Ovary (tissue), 3 donors: ENCODE results near the gene KAT6B.

Experiments
- POLR2A ChIP-seq: fragments of 450-650 bp; IDR thresholded peaks from one replicate; pipeline ENCODE4 v1.6.1; 2017; ENCODE audit warnings: antibody characterized with exemption, mild to moderate bottlenecking, moderate library complexity
- TF ChIP-seq, protein P1 (sequence below), 3 donors: fragments of 450-650 bp in 2 of 3; fragments of 200-600 bp in 1 of 3; IDR thresholded peaks; one replicate each; pipeline versions ENCODE4 v1.5.1 to v1.8.0; 2016 to 2022; ENCODE audit warnings: antibody characterized with exemption in 3 of 3, mild to moderate bottlenecking in 1 of 3
- donor health status: DM: no; HTN: no; CAD: no.

- TF ChIP-seq, protein P1, sequence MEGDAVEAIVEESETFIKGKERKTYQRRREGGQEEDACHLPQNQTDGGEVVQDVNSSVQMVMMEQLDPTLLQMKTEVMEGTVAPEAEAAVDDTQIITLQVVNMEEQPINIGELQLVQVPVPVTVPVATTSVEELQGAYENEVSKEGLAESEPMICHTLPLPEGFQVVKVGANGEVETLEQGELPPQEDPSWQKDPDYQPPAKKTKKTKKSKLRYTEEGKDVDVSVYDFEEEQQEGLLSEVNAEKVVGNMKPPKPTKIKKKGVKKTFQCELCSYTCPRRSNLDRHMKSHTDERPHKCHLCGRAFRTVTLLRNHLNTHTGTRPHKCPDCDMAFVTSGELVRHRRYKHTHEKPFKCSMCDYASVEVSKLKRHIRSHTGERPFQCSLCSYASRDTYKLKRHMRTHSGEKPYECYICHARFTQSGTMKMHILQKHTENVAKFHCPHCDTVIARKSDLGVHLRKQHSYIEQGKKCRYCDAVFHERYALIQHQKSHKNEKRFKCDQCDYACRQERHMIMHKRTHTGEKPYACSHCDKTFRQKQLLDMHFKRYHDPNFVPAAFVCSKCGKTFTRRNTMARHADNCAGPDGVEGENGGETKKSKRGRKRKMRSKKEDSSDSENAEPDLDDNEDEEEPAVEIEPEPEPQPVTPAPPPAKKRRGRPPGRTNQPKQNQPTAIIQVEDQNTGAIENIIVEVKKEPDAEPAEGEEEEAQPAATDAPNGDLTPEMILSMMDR (IDR thresholded peaks at IDR 0.05), result no peak
- TF ChIP-seq POLR2A, result no peak
These were observed 236.3 kb downstream of the KAT6B start for GRCh38 chr10:75062506-75063299.
